Upper lobe of left lung (tissue), 4 donors: ENCODE data around the gene NCF4.

Source experiments
- CTCF ChIP-seq, 6 experiments: fragments of 450-650 bp in 4 of 6; fragments of 200-600 bp in 2 of 6; sonication (generic) in 2 of 6; IDR thresholded peaks; one replicate each; pipeline ENCODE4 v1.5.1; 2016 to 2019; ENCODE audit warnings: antibody characterized with exemption in 6 of 6
- EP300 ChIP-seq, 4 donors: sonication (generic); formaldehyde crosslinking; IDR thresholded peaks; one replicate each; pipeline ENCODE4 v1.5.1; 2017; ENCODE audit warnings: antibody characterized with exemption in 4 of 4, control low read depth in 2 of 4
- POLR2A ChIP-seq, 4 donors: fragments of 450-650 bp; IDR thresholded peaks; one replicate each; pipeline ENCODE4 v1.5.1; 2016 to 2017; ENCODE audit warnings: antibody characterized with exemption in 4 of 4, mild to moderate bottlenecking in 2 of 4
- POLR2AphosphoS5 ChIP-seq, 2 donors: sonication (generic); formaldehyde crosslinking; IDR thresholded peaks; one replicate each; pipeline ENCODE4 v1.5.1; 2017; ENCODE audit warnings: antibody characterized with exemption in 2 of 2

DNA sequence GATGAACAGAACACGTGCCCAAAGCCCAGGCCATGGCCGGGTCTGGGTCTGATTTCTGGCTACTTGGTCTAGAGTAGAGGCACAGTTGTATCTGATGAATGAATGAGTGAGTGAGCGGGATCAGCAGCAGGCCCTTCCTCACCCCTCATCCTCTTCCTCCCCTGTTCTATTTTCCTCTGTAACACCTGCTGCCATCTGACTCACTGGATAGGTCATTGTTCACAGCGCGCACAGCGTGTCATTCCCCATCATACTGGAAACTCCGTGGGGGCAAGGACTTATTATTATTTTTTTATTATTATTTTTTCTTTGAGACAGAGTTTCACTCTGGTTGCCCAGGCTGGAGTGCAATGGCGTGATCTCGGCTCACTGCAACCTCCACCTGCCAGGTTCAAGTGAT lies 13.9 kb downstream of the NCF4 start:
- no peak for TF ChIP-seq EP300 (IDR thresholded peaks at IDR 0.05)
- TF ChIP-seq CTCF (IDR thresholded peaks at IDR 0.05): no peak
- TF ChIP-seq POLR2AphosphoS5 (IDR thresholded peaks at IDR 0.05): no peak
- TF ChIP-seq POLR2A (IDR thresholded peaks at IDR 0.05): no peak
